T47D (cell line): ENCODE data around the gene SINHCAF.
"Not testable (repeated sequence)": the region's sequence is repeated elsewhere in the genome, so short reads cannot be mapped to it uniquely, and the experiment has no call there.

Source experiments
- DNase-seq, 2 experiments: peaks; one replicate each; pipeline versions ENCODE4 v3.0.0 to v3.0.0-alpha.2; 2011 to 2012; ENCODE audit warnings: low read depth in 1 of 2, low spot score in 1 of 2
- JUND ChIP-seq: IDR thresholded peaks from 2 replicates; pipeline ENCODE4 v1.6.1; 2012; ENCODE audit warnings: low read depth
- in situ Hi-C: cut with HindIII; loops from 2 replicates; pipeline ENCODE4 v1.10.0; 2016; ENCODE audit warnings: low sequenced_read_pairs, low pct_unique_long_range_greater_than_20kb

Gene SINHCAF

GRCh38 chr12:31288381-31288780 lies 37.6 kb downstream of the SINHCAF start:
- in situ Hi-C loops: no loop called here
- DNase-seq: no peak
- TF ChIP-seq JUND: no peak

- in situ Hi-C loops: no loop called here
- DNase-seq: no peak
- TF ChIP-seq JUND: no peak
Measured at GRCh38 chr12:31280183-31280582, 45.8 kb downstream of the SINHCAF start.

GRCh38 chr12:31279390-31279924 lies 46.5 kb downstream of the SINHCAF start:
- no peak for TF ChIP-seq JUND

DNA sequence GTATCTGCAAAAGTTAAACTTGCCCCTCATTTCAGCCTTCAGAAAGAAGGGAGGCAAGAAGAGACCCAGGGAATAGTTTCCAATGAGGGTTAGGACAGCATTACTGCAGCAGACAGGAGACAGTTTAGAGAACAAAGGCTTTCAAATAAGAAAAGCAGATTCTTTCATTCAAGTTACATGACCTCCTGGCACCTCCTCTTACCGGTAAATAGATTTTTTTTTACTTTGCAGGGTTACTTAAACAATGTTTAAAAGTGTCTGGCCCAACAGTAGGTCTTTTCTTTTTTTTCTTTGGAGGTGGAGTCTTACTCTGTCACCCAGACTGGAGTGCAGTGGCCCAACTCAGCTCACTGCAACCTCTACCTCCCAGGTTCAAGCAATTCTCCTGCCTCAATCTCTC lies 47.1 kb downstream of the SINHCAF start:
- in situ Hi-C loops: no loop called here
- no peak for TF ChIP-seq JUND
- DNase-seq: no peak

More at GRCh38 chr12:31279390-31279924, 46.5 kb downstream of the SINHCAF start:
- DNase-seq: no peak
- in situ Hi-C loops: no loop called here

- TF ChIP-seq JUND: no peak
- DNase-seq: no peak
- in situ Hi-C loops: no loop called here
Measured at GRCh38 chr12:31278424-31278823, 47.5 kb downstream of the SINHCAF start.

GRCh38 chr12:31277081-31277480 lies 48.9 kb downstream of the SINHCAF start:
- no peak for TF ChIP-seq JUND
- no peak for DNase-seq
- in situ Hi-C loops: no loop called here

DNA sequence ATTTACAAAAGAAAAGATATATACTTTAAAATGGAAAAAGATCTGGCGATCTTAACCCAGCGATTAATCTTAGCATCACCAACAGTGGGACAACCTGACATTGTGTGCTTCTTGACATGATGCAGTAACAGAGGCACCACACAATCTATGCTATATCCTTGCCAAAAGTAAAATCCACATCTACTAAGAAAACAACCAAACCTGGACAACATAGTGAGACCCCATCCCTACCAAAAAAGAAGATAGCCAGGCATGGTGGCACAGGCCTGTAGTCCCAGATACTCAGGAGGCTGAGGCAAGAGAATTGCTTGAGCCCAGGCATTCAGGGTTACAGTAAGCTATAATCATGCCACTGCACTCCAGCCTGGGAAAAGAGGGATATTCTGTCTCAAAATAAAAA lies 50.5 kb downstream of the SINHCAF start:
- TF ChIP-seq JUND: no peak
- in situ Hi-C loops: no loop called here
- DNase-seq: no peak

- TF ChIP-seq JUND: no peak
- no peak for DNase-seq
- in situ Hi-C loops: no loop called here
Measured at GRCh38 chr12:31274520-31275300, 51.2 kb downstream of the SINHCAF start.

DNA sequence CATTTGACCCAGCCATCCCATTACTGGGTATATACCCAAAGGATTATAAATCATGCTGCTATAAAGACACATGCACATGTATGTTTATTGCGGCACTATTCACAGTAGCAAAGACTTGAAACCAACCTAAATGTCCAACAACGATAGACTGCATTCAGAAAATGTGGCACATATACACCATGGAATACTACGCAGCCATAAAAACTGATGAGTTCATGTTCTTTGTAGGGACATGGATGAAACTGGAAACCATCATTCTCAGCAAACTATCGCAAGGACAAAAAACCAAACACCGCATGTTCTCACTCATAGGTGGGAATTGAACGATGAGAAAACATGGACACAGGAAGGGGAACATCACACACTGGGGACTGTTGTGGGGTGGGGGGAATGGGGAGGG lies 52.2 kb downstream of the SINHCAF start:
- DNase-seq, in situ Hi-C loops: not testable (repeated sequence)

DNA sequence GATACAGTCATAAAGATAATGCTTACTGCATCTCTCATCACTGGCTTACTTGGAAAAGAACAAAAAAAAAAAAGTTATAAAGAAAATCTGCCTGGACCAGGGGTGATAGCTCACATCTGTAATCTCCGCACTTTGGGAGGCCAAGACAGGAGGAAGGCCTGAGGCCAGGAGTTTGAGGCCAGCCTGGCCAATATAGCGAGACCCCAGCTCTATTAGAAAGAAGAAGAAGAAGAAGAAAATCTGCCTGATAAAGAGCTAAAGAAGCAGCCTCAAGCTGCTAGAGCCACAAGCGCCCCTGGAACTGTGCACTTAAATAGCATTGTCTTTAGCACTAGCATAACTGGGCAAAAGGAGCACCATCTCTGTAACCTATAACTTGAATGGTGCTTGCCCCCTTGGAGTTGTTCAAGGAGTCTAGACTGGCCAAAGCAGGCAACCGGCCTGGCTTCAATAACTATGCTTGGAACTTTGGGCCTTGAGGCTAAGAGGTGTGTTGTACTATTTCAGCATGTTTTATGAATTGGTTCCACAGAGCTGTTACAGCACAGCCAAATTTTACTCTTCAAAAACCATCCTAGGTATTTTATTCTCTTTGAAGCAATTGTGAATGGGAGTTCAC lies 53.2 kb downstream of the SINHCAF start:
- in situ Hi-C loops: no loop called here
- no peak for TF ChIP-seq JUND
- DNase-seq: no peak

DNA sequence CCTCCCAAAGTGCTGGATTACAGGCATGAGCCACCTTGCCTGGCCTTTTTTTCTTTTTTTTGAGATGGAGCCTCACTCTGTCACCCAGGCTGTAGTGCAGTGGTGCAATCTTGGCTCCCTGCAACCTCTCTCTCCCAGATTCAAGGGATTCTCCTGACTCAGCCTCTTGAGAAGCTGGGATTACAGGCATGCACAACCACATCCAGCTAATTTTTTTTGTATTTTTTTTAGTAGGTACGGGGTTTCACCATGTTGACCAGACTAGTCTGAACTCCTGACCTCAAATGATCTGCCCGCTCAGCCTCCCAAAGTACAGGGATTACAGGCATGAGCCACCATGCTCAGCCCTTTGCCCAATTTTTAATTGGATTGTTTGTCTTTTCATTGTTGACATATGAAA lies 58.0 kb downstream of the SINHCAF start:
- in situ Hi-C loops: no loop called here
- no peak for DNase-seq
- no peak for TF ChIP-seq JUND

DNA sequence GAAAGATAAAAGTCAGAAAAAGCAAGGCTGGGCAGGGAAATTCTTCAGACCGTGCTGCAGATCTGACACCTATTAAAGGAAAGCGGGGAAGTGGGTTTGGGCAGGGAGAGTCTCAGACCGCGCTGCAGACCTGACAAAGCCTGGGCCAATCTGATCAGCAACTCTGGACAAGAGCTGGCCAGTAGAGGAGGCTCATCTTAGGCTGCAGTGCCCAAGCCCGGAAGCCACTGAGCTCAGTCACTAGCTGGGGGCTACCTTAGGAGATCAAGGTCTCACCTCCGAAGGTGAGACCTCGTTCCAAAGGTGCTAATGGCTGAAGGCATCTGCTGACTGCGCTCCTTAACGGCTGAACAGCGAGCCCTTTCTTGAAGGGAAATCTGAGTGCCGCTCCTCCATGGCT lies 60.2 kb downstream of the SINHCAF start:
- no peak for TF ChIP-seq JUND
- in situ Hi-C loops: no loop called here
- DNase-seq: no peak

DNA sequence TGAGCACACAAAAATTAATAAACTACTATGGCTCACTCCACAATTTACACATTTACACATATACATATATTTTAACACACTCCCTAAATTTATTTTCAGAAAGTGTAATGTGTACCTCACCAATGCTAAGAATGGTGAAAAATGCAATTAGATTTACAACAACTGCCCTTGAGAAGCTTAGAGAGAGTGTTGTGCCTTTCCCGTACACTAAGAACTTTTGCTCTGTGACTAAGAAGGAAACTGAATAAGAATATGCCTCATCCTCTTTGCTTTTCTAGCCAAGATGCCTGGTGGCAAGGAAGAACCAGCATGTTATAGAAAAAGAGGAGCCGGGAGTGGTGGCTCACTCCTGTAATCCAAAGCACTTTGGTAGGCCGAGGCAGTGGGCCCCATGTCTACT lies 62.3 kb downstream of the SINHCAF start:
- TF ChIP-seq JUND: no peak
- in situ Hi-C loops: no loop called here
- DNase-seq: no peak
